ENCODE results near the gene KLHL30.

KLHL30 gene

DNA sequence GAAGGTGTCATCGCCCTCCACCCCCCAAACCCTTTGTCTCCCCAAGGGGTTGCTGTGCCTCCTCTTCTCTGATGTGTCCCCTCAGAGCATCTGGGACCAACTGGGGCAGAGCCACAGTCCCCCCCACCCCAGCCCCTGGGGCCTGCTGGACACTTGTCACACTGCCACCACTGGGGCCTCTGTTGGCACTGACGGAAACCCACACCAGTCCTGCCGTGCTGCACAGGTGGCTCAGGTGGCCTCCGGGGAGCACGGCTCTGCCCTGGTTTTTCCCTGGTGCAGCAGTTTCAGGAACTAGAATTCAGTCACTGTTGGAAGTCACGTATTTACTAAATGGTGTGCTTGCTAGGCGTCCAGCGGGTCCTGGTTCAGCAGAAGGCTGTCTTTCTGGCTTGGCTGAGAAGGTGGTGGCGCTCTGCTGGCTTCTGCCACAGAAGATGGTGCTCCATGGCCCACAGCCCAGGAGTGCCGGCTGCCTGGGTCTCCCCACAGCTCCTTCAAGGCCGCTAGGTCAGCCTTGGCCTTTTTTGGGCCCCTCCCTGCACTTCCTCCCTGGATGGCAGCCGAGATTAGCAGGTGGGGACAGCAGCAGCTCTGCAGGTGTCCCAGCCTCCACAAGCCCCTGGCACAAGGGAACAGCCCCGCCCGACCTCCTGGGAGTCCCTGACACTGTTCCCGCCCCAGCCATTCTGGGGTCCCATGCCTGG lies 18.6 kb upstream of the KLHL30 start:
- DNase-seq, result no peak

DNA sequence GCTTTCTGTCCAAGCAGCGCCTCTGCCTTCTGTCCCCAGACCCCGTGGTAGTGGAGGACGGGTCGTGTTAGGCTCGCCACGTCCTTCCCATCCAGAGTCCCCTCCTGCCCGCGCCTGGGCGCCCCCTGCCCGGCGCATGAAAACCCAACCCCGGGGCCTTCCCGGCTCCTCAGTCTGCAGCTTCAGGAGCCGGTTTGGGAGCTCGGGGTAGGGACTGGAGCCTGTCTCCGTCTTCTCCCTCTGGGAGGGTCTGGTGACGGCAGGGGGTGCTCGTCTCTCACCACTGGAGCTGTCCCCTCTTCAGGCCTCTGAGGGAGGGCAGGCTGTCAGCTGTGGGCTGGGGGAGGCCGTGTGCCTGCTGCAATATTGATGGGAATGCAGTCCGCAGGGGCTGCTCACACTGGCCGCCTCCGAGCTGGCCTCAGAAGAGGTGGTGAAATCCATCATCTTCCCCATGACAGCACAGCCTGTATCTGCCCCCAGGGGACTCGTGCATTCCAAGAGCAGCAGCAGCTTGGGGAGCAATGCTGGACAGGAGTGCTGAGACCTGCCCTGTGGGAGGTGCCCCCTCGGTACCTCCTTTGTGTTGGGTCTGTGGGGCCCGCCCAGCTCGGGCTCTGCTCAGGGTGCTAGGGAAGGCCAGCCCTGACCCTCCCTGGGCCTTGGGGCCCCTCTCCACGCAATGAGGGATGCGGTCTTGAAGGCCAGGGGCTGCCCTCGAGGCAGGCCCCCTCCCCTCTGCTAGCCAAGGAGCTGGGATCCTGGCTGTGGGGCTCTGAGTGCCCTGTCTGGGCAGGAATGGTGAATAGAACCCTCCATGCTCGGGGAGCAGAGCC lies 17.8 kb upstream of the KLHL30 start:
- no peak for DNase-seq

DNA sequence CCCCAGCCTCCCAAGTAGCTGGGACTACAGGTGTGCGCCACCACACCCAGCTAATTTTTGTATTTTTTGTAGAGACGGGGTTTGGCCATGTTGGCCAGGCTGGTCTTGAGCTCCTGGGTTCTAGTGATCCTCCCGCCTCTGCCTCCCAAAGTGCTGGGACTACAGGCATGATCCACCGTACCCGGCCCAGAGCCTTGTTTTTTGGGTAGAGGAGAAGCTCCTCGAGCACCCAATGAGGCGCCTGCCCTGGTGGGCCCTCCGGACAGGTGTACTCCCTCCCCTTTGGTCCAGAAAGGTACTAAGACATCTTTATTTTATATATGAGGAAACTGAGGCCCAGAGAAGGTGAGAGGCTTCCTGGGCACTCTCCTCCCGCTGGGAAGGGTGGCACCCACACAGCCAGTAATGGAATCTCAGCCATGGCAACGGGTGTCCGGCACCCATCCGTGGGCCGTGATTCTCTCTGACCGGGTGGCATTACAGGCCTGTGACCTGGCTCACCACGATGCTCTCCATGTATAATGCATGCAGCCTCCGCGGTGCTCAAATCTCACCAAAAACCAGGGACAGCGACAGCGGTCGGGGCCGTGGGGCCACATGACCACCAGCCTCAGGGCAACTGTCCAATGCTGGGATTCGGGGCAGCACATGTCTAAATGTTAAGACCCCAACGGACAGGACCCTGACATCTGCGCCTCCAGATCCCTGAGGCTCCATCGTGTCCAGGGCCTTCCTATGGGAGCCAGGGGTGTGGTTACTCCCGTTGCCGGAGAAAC lies 16.8 kb upstream of the KLHL30 start:
- DNase-seq, result no peak

DNA sequence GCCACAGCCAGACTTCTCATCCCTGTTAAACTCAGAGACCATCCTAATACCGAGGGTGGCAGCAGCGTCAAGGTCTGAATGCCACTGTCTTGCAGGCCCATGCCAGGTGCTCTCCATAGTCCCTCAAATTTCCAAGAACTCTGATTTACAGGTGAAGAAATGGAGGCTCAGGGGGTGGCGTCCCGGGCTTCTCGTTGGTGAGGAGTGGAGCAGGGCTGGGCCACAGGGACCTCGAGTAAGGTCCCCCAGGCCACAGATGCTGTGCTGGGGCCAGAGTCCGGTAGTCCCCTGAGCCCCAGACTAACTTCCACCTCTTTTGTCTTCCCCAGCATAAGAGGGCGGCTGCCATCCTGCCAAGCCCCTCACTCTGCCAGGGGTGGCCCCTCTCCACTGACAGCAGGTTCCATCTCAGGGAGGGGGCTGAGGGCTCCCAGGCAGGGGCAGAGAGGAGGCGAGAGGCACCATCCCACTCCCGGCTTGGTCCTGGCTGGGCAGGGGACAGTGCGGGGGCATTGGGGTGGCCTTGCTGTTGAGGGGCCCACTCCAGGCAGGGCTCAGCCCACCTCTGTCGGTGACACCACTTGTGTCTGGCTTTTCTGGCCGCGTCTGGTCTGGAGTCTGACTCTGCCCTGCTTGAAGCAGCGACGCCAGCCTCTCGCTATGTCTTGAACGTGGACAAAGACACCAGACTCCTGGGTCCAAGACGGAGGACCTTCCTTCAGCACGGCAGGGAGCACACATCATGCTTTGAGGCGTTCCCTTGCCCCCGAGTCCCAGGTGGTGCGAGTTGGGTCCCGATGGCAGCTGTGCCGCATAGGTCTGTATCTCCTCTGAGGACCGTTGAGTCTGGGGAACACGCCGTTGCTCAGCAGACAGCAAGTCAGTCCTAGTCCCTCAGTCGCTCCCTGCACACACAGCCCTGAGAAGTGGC lies 15.9 kb upstream of the KLHL30 start:
- no peak for DNase-seq

DNA sequence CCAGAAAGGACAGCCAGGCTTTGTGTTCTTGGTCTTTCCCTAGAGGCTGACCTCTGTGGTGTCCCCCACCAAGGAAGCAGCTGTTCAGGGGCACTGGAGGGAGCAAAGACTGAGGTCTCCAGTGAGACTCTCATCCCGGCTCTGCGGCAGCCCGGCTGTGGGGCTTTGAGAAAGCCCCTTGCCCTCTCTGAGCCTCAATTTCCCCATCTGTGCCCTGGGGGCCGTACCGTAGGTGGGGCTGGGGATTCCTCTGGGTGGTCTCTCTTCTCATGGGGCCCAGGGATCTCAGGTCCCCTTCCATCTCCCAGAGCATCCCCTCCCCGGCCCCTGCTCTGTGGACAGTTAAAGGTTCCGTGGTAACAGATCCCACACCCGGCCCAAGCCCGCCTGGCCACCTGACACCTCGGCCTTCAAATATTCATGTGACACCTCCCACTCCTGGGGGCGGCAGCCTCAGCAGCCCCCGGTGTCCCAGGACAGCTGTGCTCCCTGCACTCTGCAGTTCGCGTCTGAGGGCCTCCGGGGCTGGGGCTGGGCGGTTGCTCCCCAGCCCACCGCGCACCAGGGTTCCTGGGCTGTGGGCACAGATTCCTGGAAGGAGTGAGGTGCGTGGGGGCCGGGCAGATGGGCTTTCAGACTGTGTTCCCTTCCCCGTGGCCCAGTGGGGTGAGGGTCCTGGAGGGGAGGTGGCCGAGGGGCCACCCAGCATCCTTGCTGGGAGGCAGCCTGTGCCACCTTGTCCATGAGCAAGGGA lies 15.1 kb upstream of the KLHL30 start:
- no peak for DNase-seq

DNA sequence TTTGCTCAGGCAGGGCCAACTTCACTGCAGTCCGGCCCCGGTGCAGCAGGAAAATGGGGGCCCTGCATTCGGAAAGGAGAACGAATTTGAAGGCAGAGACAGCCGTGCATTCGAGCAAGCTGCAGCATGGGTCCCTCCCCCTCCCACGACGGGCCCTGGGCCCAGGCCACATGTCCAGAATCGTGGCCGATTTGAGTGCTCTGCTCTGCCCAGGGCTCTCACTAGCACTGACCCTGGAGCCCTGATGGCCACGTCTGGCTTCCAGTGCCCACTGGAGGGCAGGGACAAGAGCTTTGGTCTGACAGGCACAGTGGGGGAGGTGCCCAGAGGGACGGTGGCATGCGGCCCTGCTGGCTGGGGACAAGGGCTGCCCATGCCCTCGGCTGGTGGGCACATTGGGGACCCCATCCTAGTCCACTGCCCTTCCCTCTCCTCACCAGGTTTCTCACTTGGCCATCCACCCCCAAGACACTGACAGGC lies 14.4 kb upstream of the KLHL30 start:
- no peak for DNase-seq

DNA sequence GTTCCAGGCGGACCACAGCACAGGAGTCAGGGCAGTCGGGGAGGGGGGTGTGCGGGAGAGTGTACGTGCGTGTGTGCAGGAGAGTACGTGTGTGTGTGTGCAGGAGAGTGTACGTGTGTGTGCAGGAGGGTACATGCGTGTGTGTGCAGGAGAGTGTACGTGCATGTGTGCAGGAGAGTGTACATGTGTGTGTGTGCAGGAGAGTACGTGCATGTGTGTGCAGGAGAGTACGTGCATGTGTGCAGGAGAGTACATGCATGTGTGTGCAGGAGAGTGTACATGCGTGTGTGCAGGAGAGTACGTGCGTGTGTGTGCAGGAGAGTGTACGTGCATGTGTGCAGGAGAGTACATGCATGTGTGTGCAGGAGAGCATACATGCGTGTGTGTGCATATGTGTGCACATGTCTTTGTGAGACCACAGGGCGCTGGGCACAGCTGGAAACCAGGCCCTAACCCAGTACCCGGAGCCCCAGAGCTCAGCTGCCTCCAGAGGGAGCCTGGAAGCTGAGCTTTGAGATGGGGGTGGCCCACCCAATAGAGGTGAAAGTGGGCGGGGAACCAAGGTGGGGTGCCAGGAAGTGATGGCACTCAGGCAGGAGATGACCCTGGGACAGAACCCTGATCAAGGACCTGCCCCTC lies 13.9 kb upstream of the KLHL30 start:
- DNase-seq, result no peak

DNA sequence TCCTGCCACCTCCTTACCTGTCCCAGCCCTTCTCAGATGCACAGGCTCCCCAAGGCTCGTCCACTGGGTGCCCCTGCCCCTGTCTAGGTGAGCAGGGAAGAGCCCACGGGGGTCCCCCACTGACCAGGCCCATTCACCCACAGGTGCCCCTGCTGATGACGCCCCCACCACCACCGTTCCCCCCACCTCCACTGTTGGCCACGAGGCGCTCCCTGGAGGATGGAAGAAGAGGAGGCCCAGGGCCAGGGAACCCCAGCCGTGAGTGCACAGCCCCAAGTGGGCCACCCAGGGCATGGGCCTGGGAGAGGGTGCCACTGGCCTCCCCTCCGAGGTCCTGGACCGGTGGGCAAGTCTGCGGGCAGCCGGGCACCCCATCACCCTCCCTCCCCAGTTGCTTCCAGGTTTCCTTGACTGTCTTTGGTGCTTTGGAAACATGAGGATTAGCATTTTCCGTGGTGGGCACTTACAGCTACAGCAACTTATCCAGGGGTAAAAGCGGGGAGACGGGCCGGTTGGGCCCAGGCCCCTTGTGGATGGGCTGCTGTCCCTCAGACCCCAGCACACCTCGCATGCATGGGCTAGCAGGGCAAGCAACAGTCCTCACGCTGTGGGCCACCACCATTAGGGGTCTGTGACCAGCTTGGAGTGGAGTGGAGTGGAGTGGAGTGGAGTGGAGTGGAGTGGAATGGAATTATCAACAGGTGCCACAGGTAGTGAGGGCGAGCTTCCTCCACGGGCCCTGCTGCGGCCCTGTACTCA lies 13.2 kb upstream of the KLHL30 start:
- DNase-seq, result no peak

DNA sequence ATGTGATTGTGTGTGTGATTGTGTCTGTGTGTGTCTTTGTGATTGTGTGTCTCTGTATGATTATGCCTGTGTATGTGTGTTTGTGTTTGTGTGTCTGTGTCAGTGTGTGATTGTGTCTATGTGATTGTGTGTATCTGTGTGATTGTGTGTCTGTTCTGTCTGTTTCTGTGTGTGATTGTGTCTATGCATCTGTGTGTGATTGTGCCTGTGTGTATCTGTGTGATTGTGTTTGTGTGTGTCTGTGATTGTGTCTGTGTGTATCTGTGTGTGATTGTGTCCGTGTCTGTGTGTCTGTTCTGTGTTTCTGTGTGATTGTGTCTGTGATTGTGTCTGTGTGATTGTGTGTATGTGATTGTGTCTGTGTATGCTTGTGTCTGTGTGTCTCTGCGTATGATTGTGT lies 12.1 kb upstream of the KLHL30 start:
- no peak for DNase-seq

DNA sequence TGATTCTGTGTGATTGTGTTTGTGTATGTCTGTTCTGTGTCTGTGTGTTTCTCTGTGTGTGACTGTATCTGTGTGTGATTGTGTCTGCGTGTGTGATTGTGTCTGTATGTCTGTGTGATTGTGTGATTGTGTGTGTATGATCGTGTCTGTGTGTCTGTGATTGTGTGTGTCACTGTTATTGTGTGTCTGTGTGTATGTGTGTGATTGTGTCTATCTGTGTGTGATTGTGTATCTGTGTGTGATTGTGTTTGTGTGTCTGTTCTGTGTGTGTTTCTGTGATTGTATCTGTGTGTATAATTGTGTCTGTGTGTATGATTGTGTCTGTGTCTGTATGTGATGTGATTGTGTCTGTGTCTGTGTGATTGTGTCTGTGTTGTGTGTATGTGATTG lies 11.7 kb upstream of the KLHL30 start:
- DNase-seq, result no peak

DNA sequence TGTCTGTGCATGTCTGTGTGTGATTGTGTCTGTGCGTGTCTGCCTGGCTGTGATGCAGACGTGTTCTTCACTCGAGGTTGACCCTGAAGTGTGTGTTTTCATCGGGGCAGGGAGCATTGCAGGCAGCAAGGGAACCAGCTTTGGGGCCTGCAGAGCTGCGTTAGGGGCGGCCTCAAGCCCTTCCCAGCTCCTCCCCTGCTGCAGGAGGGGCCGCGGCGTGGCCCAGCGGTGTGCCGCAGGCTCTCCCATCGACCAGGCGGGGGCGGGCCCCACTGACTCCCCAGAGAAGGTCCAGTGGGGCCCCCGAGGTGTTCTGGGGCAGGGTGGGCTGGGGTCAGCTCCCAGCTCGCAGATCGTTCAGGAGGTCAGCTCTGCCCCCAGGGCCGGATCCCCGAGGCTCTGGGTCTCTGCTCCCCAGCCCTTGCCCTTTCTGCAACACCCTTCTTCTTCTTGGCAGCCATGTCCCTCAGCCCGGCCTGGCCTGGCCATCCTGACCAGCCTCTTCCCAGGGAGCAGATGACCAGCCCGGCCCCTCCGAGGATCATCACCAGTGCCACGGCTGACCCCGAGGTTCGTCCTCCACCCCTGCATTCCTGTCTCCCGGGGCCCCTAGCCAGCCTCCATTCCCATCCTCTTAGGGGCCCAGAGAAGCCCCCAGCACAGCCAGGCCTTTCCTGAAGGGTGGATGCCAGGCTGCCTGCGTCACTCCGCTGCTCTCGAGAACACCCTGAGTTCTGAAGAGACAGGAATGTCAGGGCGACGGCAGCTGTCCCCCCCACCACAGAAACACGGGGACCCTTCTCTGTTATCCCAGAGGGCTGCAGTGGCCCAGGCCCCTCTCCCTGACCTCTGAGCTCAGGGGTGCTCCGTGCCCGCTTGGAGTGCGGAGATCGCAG lies 11.1 kb upstream of the KLHL30 start:
- DNase-seq, result no peak

DNA sequence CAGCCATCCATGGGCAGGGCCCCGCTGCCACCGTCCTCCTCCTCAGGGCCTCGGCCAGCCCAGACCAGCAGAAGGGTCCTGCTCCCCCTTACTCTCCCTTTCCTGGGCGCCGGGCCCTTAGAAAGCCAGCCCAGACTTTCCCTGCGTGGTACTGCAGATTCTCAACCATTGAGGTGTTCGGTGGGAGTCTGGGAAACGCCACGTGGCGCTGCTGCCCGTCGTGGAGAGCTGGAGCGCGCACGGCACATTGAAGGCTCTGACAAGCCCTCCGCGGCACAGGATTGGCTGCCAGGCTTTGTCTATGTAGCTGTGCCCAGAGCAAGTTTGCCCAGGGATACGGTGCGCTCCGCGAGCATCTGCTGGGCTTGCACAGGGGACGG lies 10.4 kb upstream of the KLHL30 start:
- no peak for DNase-seq

DNA sequence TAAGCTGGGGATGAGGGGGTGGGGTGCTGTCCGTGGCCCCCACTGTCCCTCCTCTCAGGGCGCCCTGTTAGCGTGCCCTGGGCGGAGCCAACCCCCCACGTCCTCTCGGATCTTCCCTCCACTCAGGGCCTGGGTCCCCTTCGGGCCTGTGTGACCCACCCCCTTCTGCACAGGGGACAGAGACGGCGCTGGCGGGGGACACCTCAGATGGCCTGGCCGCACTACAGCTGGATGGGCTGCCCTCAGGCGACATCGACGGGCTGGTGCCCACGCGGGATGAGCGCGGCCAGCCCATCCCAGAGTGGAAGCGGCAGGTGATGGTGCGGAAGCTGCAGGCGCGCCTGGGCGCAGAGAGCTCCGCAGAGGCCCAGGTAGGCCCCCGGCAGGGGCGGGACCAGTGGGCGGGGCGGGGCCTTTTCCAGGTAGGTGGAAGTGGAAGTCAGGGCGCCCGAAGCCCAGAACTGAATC lies 9.9 kb upstream of the KLHL30 start:
- no peak for DNase-seq

DNA sequence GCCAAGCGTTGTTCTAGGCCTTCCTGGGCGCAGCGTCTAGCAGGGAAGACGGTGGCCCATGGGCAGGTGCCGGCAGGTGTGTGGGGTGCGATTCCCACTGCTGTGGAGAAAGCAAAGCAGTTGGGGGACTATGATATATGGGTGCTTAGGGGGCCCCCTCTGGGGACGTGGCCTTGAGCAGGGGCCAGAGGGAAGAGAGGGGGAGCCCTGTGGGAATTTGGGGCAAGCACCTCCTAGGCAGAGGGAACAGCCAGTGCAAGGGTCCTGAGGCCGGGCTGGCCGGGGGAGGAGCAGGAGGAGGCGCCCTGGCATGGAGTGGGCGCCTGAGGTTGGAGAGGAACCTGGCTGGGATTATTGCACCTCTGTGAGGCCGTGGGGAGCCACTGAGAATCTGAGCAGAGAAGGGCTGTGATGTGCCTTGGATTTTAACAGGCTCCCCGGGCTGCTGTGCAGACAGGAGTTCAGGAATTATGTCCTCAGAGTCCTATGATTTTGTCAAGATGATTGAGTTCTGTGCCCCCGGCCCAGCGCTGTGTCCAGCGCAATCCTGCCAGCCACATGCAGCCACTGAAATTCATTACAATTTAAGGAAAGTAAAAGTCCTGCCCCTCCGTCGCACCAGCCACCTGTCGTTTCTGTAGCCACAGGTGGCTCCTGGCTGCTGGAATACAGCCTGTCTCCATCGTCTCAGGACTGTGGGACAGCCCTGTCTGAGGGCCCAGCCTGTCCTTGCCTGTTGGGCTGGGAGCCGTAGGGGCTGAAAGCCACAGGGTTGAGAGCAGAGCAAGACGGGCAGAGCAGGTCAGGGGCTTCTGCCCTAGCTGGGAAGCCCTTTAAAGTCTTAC lies 9.1 kb upstream of the KLHL30 start:
- no peak for DNase-seq

DNA sequence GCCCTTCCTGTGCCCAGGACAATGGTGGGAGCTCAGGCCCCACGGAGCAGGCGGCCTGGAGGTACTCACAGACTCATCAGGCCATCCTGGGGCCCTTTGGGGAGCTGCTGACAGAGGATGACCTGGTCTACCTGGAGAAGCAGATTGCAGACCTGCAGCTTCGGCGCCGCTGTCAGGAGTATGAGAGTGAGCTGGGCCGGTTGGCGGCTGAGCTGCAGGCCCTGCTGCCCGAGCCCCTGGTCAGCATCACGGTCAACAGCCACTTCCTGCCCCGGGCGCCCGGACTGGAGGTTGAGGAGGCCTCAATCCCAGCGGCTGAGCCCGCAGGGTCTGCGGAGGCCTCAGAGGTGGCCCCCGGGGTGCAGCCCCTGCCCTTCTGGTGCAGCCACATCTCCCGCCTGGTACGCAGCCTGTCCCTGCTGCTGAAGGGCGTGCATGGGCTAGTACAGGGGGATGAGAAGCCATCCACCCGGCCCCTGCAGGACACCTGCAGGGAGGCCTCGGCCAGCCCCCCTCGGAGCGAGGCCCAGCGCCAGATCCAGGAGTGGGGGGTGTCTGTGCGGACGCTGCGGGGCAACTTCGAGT lies 8.3 kb upstream of the KLHL30 start:
- DNase-seq, result no peak

DNA sequence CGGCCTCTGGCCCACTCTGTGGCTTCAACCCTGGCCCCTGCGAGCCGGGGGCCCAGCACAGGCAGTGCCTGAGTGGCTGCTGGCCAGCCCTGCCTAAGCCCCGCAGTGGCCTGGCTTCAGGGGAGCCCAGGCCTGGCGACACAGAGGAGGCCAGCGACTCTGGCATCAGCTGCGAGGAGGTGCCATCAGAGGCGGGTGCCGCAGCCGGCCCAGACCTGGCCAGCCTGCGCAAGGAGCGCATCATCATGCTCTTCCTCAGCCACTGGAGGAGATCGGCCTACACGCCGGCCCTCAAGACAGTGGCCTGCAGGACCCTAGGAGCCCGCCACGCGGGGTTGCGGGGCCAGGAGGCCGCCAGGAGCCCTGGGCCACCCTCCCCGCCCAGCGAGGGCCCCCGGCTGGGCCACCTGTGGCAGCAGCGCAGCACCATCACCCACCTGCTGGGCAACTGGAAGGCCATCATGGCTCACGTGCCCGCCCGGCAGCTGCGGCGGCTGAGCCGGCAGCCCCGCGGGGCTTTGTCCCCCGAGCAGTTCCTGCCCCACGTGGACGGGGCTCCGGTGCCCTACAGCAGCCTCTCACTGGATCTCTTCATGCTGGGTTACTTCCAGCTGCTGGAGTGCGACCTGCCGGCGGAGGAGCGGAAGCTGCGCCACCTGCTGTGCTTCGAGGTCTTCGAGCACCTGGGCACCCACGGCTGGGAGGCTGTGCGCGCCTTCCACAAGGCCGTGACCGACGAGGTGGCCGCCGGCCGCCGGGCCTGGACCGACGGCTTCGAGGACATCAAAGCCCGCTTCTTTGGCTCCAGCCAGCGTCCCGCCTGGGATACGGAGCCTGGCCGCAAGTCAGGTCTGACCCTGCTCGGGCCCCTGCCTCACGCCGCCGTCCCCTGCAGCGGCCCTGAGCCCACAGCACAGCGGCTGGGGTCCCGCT lies 7.5 kb upstream of the KLHL30 start:
- DNase-seq, result no peak

Data from activated T-cell treated with anti-CD3 and anti-CD28 coated beads, Interleukin-2, amount 50 U/mL, for 1 hour (primary cell).